SK-N-DZ (cell line): ENCODE data around the gene SATL1. TPM values are rescaled to one million over a fixed set of nuclear protein-coding genes. Genes with fewer than 3 reads are reported as not detected.
"Not testable (repeated sequence)": the region's sequence is repeated elsewhere in the genome, so short reads cannot be mapped to it uniquely, and the experiment has no call there.

Experiments
- DNase-seq: peaks from one replicate; pipeline ENCODE4 v3.0.0-alpha.2; 2015; ENCODE audit warnings: low spot score
- polyA plus RNA-seq, 2 experiments: library from polyadenylated mRNA; depleted of rRNA; stranded (reverse); fragments of >200 nt; gene quantifications; 2 replicates each; pipeline ENCODE4 v1.2.3, GENCODE V29; 2014

SATL1 gene, protein sequence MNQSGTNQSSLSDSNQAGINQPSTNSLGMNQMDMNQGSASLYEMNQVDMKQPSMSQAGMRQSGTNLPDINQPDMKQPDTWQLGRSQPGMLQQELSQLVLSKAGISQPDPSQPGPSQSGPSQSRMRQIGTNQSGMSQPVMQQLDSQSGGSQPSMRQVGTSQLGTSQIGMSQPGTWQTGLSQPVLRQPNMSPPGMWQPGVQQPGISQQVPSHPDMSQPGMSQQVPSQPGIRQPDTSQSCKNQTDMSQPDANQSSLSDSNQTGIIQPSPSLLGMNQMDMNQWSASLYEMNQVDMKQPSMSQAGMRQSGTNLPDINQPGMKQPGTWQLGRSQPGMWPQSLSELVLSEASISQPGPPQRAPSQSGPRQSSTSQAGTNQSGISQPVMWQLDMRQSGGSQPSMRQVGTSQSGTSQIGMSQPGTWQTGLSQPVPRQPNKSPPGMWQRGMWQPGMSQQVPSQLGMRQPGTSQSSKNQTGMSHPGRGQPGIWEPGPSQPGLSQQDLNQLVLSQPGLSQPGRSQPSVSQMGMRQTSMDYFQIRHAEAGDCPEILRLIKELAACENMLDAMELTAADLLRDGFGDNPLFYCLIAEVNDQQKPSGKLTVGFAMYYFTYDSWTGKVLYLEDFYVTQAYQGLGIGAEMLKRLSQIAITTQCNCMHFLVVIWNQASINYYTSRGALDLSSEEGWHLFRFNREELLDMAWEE
- 0.52 and 0.53 TPM in 2 replicates for polyA plus RNA-seq (2014; cell fraction: cytosol; rRNA removed)
- 0.79 and 1.1 TPM in 2 replicates for polyA plus RNA-seq (2014; cell fraction: nucleus; rRNA removed)

DNA sequence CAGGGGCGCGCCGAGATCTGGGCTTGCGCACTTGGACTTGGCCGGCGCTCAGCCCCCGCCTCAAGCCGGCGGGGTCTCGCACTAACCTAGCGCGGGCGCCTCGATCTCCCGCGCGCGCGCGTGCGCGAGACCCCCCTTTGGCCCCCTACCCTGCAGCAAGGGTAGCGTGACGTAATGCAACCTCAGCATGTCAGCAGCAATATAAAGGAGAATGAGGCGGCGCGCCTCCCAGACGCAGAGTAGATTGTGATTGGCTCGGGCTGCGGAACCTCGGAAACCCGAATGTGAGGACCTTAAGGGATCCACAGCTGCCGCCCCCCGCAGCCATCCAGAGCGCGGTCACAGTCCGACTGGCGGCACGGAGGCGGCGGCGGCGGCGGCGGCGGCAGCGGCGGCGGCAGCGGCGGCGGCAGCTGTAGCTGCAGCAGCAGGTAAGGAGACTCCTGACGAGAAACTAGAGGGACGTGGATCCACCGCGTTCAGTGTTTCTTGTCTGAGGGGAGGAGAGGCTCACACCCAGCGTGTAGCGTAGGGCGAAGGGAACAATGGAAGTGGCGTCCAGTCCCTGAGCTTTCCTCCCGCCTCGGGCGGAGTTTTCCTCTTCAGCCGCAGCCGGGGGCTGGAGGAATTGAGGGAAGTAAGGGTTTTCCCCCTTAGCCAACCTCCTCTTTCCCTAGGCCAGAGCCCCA is at the start of gene SATL1, which contains the start of gene ZNF711:
Gene SATL1 (minus strand): TSS at position 19 of the 689 bp plus-strand sequence. CDS start 134,811 bp downstream, outside the sequence.
Gene ZNF711 (plus strand): TSS at position 231 of the 689 bp plus-strand sequence. CDS start 3,582 bp downstream, outside the sequence.
- DNase-seq = peak; percentile 93

DNA sequence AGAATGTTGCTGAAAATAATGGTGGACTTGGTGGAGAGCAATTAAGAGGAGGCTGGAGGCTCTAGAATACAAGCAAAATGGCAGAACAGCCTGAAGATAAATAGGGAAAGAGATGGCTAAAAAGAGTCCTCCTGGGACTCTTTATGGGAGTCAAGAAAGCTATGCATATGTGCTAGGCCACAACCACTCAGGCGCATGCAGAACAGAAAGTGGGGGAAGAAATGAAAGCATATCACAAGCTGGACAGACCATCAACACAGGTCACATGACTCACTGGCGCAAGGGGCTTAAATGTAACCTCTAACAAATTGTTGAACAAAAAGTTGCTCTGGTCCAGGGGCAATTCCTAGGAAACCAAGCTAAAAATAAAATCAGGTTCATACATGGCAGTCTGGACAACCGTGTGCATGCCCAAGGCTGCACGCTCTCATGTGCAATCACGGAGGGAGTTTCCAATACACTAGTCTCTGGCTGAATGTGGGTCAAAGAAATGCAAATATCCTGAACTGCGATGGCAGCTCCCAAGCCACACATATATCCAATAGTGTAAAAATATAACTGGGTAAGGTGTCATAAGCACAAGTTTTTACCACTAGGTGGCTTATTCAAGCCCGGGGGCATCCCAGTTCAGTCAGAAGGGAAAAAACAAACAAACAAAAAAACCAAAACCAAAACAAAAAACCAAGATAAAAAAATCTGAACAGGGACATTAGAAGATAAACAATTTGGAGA is 45.6 kb upstream of the SATL1 start:
- DNase-seq = no peak

- DNase-seq = not testable (repeated sequence)
Measured at GRCh38 chrX:85285286-85285685, 41.7 kb upstream of the SATL1 start.

DNA sequence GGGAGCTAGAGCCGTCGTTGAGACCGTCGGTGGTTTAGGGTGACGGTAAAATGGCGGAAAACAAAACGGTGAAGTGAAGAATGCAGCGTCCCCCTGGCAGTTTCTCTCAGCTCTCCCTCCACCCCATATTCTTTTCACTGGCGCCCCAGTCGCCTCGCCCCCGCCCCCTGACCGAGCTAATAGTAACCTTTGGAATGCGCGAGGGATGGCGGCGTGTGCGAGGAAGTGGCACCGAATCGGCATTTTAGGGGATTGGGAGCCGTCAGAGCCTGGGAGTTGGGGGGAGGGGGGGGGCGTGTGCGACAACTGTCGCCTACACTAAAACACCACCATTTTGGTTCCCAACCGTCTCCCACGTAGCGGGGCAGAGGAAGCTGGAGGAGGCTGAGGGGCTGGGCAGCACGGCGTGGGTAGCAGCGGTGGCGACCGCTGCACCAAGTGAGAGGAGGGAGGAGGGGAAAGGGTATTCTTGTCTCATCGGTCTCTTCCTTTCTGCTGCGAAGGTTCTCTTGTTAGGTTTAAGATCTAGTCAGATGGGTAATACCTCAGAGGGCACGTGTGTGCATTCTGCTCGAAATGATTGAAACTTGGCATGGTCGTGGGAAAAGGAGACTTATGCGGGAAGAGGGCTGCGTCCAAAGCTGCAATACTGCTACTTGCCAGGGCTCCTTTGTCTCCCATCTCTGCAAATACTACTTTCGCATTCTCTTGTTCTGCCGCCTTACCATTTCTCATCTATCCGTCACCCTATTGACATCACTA is 1.1 kb upstream of the SATL1 start:
- DNase-seq = peak; percentile 47

DNA sequence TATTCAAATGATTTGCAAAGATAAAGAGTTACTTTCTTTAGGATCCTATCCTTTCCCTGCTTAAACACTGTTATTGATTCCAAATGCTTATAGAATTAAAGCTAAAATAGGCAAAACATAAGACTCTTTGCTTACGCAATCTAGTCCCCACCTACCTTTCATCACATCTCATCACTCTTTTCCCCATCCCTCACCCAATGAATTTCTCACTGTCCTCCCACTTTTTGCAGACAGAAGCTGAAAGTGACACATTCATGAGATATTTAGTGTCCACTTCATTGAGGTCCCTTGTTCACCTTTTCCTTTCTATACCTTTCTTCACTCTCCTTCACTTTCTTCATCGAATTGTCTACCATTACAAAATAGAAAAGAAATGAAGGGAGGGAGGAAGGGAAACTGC is 424 bp downstream of the SATL1 start:
- DNase-seq = peak; percentile 15

DNA sequence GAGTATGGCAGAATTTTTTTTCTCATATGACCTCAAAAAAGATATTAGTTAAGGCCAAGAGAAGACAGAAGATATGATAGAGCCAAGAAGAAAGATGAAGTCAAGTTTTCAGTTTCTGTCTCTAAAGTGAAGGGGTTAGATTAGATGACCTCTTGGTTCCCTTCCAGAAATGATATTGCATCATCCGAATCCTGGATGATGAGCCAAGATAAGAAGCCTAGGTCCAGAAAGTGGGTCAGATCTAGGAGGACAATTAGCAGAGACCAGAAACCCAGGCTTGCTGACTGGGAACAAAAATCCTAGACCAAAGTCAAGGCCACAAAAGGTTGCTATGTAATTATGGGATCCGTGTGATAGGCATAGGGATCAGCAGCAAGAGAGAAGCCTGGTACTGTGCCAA is 20.2 kb downstream of the SATL1 start:
- no peak for DNase-seq

DNA sequence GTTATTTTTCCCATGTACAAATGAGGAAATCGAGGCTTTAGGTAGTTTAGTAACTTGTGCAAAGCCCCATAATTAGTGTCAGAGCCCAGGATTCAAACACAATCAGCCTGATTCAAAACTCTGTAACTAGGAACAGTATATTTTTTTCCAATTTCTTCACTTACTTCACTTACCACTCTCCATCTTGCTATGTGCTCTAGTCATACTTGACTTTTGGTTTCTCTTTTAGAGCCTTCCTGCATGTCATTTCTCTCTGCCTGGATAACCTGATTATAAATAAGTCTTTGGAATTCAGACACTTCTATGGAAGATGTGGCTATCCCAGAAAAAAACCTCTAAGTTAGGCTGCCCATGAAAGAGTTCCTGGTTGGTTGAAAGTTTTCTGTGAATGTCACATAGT is 22.2 kb downstream of the SATL1 start:
- DNase-seq = no peak

DNA sequence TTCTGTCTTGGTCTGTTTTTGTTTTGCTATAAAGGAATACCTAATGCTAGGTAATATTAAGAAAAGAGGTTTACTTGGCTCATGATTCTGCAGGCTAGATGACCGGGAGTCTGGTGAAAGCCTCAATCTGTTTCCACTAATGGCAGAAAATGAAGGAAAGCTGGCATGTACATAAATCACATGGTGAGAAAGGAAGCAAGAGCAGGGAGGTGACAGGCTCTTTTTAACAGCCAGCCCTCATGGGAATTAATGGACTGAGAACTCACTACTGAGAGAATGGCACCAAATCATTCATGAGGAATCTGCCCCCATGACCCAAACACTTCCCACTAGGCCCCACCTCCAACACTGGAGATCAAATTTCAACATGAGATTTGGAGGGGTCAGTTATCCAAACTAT is 27.6 kb downstream of the SATL1 start:
- DNase-seq = no peak

DNA sequence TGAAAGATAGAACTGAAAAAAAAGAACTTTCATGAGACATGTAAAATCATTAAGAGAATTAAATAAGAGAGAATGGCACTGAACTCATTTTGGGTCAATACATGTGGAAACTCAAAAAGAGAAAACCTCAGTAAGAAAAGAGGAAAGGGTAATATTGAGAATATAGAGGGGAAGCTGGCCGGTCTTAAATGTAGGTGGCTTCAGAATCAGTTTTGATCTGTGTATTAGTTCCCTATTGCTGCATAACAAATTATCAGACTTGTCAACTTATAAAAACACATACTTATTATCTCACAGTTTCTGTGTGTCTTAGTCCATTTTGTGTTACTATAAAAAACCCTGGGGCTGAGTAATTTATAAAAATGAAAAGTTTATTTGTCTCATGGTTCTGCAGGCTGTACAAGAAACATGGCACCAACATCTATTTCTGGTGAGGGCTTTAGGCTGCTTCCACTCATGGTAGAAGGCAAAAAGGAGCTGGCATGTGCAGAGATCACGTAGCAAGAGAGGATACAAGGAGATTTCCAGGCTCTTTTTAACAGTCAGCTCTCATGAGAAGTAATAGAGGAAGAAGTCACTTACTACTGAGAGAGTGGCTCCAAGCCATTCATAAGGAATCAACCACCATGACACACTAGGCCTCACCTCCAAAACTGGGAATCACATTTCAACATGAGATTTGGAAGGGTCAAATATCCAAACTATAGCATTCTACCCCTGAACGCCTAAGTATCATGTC is 29.6 kb downstream of the SATL1 start:
- no peak for DNase-seq

GRCh38 chrX:85203461-85203970 is 40.1 kb downstream of the SATL1 start:
- no peak for DNase-seq

- no peak for DNase-seq
Measured at GRCh38 chrX:85196319-85196718, 47.3 kb downstream of the SATL1 start.

DNA sequence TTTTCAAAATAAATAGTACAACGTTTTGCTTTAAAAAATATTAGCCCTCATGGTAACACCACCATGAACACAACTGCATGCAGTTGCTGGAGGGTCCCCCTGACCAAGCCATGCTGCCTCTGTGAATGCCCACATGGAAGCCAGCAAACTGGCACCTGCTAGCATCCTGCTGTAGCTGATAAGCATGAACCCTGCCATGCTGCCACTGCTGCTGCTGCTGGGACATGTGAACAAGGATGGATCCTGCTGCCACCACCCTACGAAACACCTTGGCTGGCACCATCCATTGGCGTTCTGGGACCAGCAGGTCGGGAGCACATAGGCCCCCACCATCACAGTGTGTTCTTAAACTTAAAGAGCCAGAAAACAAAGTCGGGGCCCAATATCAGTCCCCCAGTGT is 83.9 kb downstream of the SATL1 start:
- no peak for DNase-seq

DNA sequence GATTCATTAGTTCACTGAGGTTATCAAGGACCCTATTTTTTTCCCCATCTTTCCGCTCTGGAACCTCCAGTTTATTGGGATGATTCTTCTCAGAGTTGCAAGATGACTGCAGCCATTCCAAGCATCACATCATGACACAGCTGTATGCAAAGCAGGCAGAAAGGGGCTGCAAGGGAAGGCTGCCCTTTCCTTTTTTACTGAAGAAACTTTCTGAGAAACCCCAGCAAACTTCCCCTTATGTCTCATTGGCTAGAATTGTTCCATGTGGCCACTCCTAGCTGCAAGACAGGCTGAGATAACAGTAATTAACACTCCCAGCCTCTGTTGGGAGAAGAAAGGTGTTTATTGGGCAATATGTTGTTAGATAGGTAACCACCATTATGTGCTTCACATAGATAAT is 102.6 kb downstream of the SATL1 start:
- DNase-seq = no peak

DNA sequence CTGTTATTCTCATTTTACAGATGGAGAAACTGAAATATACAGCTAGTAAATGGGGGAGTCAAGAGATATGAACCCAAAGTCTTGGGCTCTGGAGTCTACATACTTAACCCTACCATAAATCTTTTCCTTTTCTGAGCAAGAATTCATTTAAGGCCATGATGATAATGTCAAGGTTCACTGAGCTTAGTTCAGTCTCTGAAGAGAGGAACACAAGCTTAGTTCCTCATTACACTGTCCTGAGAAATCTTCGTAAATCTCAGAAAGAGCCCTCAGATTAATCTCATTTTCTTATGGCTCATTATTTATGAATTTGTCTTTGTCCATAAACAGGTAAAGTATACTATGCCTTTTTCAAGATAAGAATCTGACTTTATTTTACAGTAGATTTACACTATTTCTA is 104.2 kb downstream of the SATL1 start:
- no peak for DNase-seq

DNA sequence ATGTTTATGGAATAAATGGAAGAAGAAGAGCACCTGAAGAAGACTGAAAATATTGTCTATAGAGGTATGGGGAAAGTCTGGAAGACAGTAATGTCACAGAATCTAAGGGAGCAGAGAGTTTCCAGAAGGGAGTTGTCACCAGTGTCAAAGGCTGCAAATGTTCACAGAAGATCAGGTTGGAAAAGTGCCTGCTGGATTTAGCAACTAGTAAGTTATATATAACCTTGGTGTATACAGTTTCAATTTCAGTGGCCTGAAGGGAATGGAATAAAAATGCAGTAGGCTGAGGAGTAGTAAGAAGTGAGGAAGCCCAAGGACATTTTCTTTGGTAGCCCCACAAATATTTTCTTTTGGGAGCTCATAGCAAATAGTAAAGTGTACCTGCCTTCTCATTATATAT is 107.2 kb downstream of the SATL1 start:
- no peak for DNase-seq

DNA sequence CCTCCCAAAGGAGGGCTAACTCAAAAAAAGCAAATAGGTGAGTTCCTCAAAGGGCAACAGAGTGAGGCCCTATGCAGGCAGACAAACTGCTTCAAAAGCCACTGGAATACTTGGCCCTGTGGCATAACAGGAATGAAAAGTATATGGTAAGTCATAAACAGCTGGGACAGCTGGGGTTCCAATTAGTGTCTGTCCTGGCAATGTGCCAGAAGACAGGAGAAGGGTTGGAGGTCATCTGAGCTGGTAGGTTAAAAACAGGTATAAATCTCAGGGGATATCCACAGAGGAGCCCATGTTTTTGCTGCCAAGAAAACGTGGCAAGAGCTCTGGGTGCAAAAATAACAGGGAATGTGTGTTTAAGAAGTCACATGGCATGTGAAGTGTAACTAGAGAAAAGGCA is 128.3 kb downstream of the SATL1 start:
- DNase-seq = no peak

- no peak for DNase-seq
Measured at GRCh38 chrX:85114776-85115175, 128.8 kb downstream of the SATL1 start.

- DNase-seq = no peak
Measured at GRCh38 chrX:85114171-85114570, 129.4 kb downstream of the SATL1 start.

GRCh38 chrX:85113746-85114145 is 129.8 kb downstream of the SATL1 start:
- no peak for DNase-seq

GRCh38 chrX:85112293-85112692 is 131.3 kb downstream of the SATL1 start:
- DNase-seq = no peak
